Adrenal gland (tissue), 5 donors: ENCODE data around the gene THAP12.

Source experiments
- CTCF ChIP-seq, 6 experiments: fragments of 450-650 bp in 4 of 6; fragments of 200-600 bp in 2 of 6; sonication (generic) in 1 of 6; IDR thresholded peaks; 1 replicate in 5 of 6; 2 replicates in 1 of 6; pipeline versions ENCODE4 v1.5.1 to v1.8.0; 2016 to 2021; ENCODE audit warnings: antibody characterized with exemption in 6 of 6, mild to moderate bottlenecking in 2 of 6, moderate library complexity in 1 of 6
- POLR2A ChIP-seq, 2 donors: fragments of 450-650 bp; IDR thresholded peaks; one replicate each; pipeline ENCODE4 v1.6.1; 2017; ENCODE audit warnings: antibody characterized with exemption in 2 of 2, mild to moderate bottlenecking in 2 of 2, moderate library complexity in 1 of 2
- donor health status: DM: no; HTN: no; CAD: no.

GRCh38 chr11:76397383-76397782 is 16.5 kb upstream of the THAP12 start:
- TF ChIP-seq CTCF (IDR thresholded peaks at IDR 0.05) = no peak
- no peak for TF ChIP-seq POLR2A (IDR thresholded peaks at IDR 0.05)
